Uterus (tissue), 4 donors: Measurements from ENCODE around the gene C7orf25. TPM values are rescaled to one million over a fixed set of nuclear protein-coding genes. Genes with fewer than 3 reads are reported as not detected.

ENCODE experiments used
- DNase-seq, 2 donors: peaks; one replicate each; pipeline ENCODE4 v3.0.0-alpha.2; 2019 to 2020
- H3K27ac ChIP-seq, 2 donors: fragments of 200-600 bp; sonication (generic); 1 replicate in 1 of 2; 2 replicates in 1 of 2; pipeline ENCODE4 v1.5.1; 2016 to 2018
- H3K27me3 ChIP-seq, 2 donors: fragments of 200-600 bp; sonication (generic); one replicate each; pipeline ENCODE4 v1.5.1; 2018 to 2019; ENCODE audit warnings: control low read depth in 1 of 2
- H3K36me3 ChIP-seq, 2 donors: fragments of 200-600 bp; sonication (generic); one replicate each; pipeline ENCODE4 v1.5.1; 2019; ENCODE audit warnings: control low read depth in 1 of 2
- H3K4me1 ChIP-seq, 2 donors: fragments of 200-600 bp; sonication (generic); one replicate each; pipeline ENCODE4 v1.5.1; 2018 to 2019; ENCODE audit warnings: control low read depth in 1 of 2
- H3K4me3 ChIP-seq, 2 donors: fragments of 200-600 bp; sonication (generic); 1 replicate in 1 of 2; 2 replicates in 1 of 2; pipeline ENCODE4 v1.5.1; 2018 to 2019; ENCODE audit warnings: mild to moderate bottlenecking in 1 of 2
- H3K9me3 ChIP-seq, 2 donors: fragments of 200-600 bp; sonication (generic); one replicate each; pipeline ENCODE4 v1.5.1; 2019; ENCODE audit warnings: control low read depth in 1 of 2
- POLR2A ChIP-seq, 2 donors: fragments of 450-650 bp; IDR thresholded peaks; one replicate each; pipeline ENCODE4 v1.6.1; 2016; ENCODE audit warnings: antibody characterized with exemption in 2 of 2, mild to moderate bottlenecking in 1 of 2, moderate library complexity in 1 of 2
- intact Hi-C: fragments of 100-400 bp; cut with DNase I; formaldehyde crosslinking; loops from one replicate; pipeline ENCODE4 v1.15.1; 2023; ENCODE audit warnings: low total_unique reads
- total RNA-seq, 4 donors: library from RNA; depleted of rRNA in 3 of 4; stranded (reverse); fragments of >200 nt in 3 of 4; gene quantifications; one replicate each; pipeline versions ENCODE4 v1.1.0 to v1.2.4, GENCODE V29; 2014 to 2023
- TF ChIP-seq, protein P1 (sequence below), 4 experiments: fragments of 200-600 bp in 2 of 4; fragments of 450-650 bp in 2 of 4; sonication (generic) in 2 of 4; IDR thresholded peaks; one replicate each; pipeline ENCODE4 v1.5.1; 2016 to 2019; ENCODE audit warnings: antibody characterized with exemption in 4 of 4, mild to moderate bottlenecking in 2 of 4, moderate library complexity in 1 of 4
- donor health status: DM: yes; HTN: yes; CAD: no.

The C7orf25 gene
- total RNA-seq, 4 donors from 2014 or later, result 5.9 to 22.5 (median 11.9) TPM

DNA sequence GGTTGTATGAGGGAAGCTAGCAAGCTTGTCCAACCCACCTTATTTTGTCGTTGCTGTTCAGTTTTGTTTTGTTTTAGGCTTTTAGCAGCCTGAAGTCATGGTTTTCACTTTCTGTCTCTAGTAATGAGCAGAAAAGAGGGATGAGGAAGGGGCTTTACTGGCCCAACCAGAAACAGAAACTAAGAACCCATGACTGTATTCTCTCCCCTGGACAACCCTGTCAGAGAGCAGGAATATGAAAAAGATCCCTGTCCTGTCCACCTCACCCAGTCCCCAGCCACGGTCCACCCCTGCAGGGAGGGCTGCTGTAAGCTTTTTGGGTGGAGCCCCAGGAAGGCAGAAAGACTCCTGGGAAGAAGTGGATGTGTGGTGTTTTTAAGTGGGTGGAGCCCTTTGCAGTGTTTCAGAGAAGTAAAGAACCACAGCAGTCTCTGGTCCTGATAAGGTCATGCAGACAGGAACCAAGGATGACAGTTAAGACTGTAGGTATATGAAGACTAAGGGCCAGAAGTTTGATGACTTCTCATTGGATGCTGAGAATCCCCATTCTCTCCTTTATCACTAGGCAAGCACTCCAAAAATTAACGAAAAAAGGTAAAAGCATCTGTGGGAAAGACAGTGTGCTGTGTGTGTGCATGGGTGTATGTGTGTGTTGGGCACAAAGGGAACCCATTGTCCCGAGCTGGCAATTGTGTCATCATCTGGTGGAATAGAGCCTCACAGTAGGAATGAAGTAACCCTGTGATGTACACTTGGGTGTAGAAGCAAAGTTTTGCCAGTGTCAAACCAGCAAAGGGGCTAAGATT, 34.2 kb upstream of the C7orf25 start:
- no peaks in the 10 kb centered on the region for H3K9me3 ChIP-seq
- intact Hi-C loops, result no loop called here
- TF ChIP-seq, protein P1, sequence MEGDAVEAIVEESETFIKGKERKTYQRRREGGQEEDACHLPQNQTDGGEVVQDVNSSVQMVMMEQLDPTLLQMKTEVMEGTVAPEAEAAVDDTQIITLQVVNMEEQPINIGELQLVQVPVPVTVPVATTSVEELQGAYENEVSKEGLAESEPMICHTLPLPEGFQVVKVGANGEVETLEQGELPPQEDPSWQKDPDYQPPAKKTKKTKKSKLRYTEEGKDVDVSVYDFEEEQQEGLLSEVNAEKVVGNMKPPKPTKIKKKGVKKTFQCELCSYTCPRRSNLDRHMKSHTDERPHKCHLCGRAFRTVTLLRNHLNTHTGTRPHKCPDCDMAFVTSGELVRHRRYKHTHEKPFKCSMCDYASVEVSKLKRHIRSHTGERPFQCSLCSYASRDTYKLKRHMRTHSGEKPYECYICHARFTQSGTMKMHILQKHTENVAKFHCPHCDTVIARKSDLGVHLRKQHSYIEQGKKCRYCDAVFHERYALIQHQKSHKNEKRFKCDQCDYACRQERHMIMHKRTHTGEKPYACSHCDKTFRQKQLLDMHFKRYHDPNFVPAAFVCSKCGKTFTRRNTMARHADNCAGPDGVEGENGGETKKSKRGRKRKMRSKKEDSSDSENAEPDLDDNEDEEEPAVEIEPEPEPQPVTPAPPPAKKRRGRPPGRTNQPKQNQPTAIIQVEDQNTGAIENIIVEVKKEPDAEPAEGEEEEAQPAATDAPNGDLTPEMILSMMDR (IDR thresholded peaks at IDR 0.05), result no peak
- no peaks in the 10 kb centered on the region for H3K36me3 ChIP-seq
- no peak overlapping the region for H3K27ac ChIP-seq
- no peak overlapping the region for H3K4me3 ChIP-seq
- DNase-seq, result no peak
- H3K4me1 ChIP-seq, result no peaks in the 10 kb centered on the region
- no peaks in the 10 kb centered on the region for H3K27me3 ChIP-seq

- intact Hi-C loops, result no loop called here
Measured at GRCh38 chr7:42940985-42941847, 29.3 kb upstream of the C7orf25 start.

DNA sequence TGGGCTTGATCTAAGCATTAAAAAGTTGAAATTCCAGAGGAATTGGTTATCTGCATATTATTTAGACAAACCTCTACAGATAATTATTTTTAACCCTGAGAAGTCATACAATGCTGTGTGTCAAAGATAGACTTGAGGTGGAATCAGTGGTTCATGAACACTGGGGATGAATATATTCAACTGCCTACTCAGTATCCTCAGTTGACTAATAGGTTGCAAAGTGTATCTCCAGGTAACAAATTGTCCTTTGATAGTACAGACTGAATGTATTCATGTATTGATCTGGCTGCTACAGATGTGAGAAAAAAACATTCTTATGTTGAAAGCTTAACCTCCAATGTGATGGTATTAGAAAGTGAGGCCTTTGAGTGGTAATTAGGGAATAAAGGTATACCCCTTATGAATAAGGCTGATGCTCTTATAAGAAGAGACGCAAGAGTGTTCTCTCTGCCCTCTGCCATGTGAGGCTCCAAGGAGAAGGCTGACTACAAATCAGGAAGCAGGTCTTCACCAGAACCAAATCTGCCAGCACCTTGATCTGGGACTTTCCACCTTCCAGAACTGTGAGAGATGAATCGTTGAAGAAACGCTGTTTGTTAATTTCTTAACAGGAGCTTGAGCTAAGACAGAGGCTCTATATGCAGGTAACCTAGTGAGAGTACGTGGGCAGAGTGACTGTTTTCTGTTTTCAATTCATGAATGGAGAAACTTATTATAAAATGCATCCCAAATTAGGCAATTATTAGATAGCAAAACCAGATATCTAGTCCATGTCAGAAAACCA, 27.8 kb upstream of the C7orf25 start:
- TF ChIP-seq, protein P1 (IDR thresholded peaks at IDR 0.05), result no peak
- no peak for TF ChIP-seq POLR2A (IDR thresholded peaks at IDR 0.05)
- Histone ChIP-seq H3K36me3 (no peaks in the 10 kb centered on the region), H3K27ac (no peak overlapping the region)

More at GRCh38 chr7:42940985-42941847, 29.3 kb upstream of the C7orf25 start:
- no peaks in the 10 kb centered on the region for H3K4me1 ChIP-seq
- H3K27me3 ChIP-seq, result no peaks in the 10 kb centered on the region
- no peaks in the 10 kb centered on the region for H3K36me3 ChIP-seq
- peak; percentile 70 to 73 for DNase-seq
- no peak overlapping the region for H3K27ac ChIP-seq
- TF ChIP-seq POLR2A (IDR thresholded peaks at IDR 0.05), result no peak
- TF ChIP-seq, protein P1 (IDR thresholded peaks at IDR 0.05), result peak; percentile 71 to 82 (median 76)
- no peak overlapping the region for H3K4me3 ChIP-seq
- no peaks in the 10 kb centered on the region for H3K9me3 ChIP-seq

DNA sequence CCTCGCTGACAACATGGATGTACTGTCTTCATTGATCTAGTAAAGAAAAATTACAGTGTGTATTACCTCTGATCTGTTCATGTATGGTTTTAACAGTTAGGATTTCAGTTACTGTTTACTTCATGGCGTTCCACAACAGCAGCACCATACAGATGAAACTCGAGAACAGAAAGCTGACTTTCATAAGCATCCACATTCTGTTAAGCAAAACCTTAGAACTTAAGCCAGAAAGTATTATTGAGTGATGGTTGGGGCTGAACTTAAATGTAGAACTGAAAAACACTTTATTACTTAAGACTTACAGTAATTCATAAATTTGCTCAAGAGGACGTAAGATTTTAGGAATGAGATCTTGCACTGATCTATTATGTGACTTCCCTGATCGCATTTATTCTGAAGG, 24.0 kb upstream of the C7orf25 start:
- Histone ChIP-seq H3K27ac (no peak overlapping the region), H3K4me1 (peaks cover 3 to 8% of the 10 kb centered on the region in 2 donors), H3K36me3 (no peaks in the 10 kb centered on the region), H3K9me3 (no peaks in the 10 kb centered on the region), H3K4me3 (no peak overlapping the region), H3K27me3 (no peaks in the 10 kb centered on the region)
- intact Hi-C loops, result no loop called here
- DNase-seq, result no peak
- TF ChIP-seq, protein P1 (IDR thresholded peaks at IDR 0.05), result no peak
- TF ChIP-seq POLR2A (IDR thresholded peaks at IDR 0.05), result no peak

More for the DNA sequence above, 27.8 kb upstream of the C7orf25 start:
- Histone ChIP-seq H3K27me3 (no peaks in the 10 kb centered on the region), H3K9me3 (no peaks in the 10 kb centered on the region), H3K4me3 (no peak overlapping the region), H3K4me1 (no peaks in the 10 kb centered on the region)
- DNase-seq, result no peak
- intact Hi-C loops, result no loop called here
